OCI-LY7 (cell line): ENCODE results near the gene PLCL2. TPM values are rescaled to one million over a fixed set of nuclear protein-coding genes. Genes with fewer than 3 reads are reported as not detected.

Source experiments
- BruUV-seq: library from RNA; stranded (reverse); fragments of 400-500 nt; replicated peaks from 2 replicates; lab custom pipeline; 2021; lab: Mats Ljungman, UMichigan
- CTCF ChIA-PET: fragments of 300-600 bp; sonication (Branson Sonifier 250); formaldehyde crosslinking; loops from one replicate; lab custom pipeline; 2022; ENCODE audit warnings: antibody characterized with exemption; ENCODE audit not compliant: unreplicated experiment; lab: Charles Lee
- POLR2A ChIA-PET: fragments of 300-600 bp; sonication (Branson Sonifier 250); formaldehyde crosslinking; loops from one replicate; lab custom pipeline; 2022; ENCODE audit warnings: antibody characterized with exemption; lab: Charles Lee
- DNase-seq: peaks from one replicate; pipeline ENCODE4 v3.0.0-alpha.2; 2015; ENCODE audit warnings: low spot score
- H2AFZ ChIP-seq: fragments of 200-600 bp; sonication (generic), shearing (Covaris generic); 2 replicates; pipeline ENCODE4 v1.6.1; 2014; ENCODE audit warnings: mild to moderate bottlenecking, antibody characterized with exemption, low read length, moderate library complexity
- H3K27ac ChIP-seq: fragments of 200-600 bp; sonication (generic); 2 replicates; pipeline ENCODE4 v1.5.1; 2014; ENCODE audit warnings: mixed run types, low read depth, mild to moderate bottlenecking, moderate library complexity, low read length, inconsistent platforms; ENCODE audit not compliant: poor library complexity, severe bottlenecking
- H3K36me3 ChIP-seq: fragments of 200-600 bp; sonication (generic); 2 replicates; pipeline ENCODE4 v1.6.1; 2014; ENCODE audit warnings: mild to moderate bottlenecking, antibody characterized with exemption, low read length, moderate library complexity, mixed read lengths; ENCODE audit not compliant: insufficient read depth
- H3K4me1 ChIP-seq: fragments of 200-600 bp; sonication (generic); 2 replicates; pipeline ENCODE4 v1.5.1; 2014; ENCODE audit warnings: mild to moderate bottlenecking, low read length; ENCODE audit not compliant: insufficient read depth, poor library complexity, severe bottlenecking
- H3K4me2 ChIP-seq: fragments of 200-600 bp; sonication (generic); 2 replicates; pipeline ENCODE4 v1.6.1; 2014; ENCODE audit warnings: mild to moderate bottlenecking, low read length
- H3K4me3 ChIP-seq: fragments of 200-600 bp; sonication (generic); 2 replicates; pipeline ENCODE4 v1.5.1; 2014; ENCODE audit warnings: mild to moderate bottlenecking, low read depth, low read length; ENCODE audit not compliant: poor library complexity, severe bottlenecking
- H3K79me2 ChIP-seq: fragments of 200-600 bp; sonication (generic); 2 replicates; pipeline ENCODE4 v1.6.1; 2016; ENCODE audit warnings: low read depth, mild to moderate bottlenecking, low read length, moderate library complexity, mixed read lengths; ENCODE audit not compliant: insufficient read depth
- H3K9me2 ChIP-seq: fragments of 200-600 bp; sonication (generic); 2 replicates; pipeline ENCODE4 v1.6.1; 2016; ENCODE audit warnings: mild to moderate bottlenecking, low read length, mixed read lengths; ENCODE audit not compliant: insufficient read depth
- H3K9me3 ChIP-seq: fragments of 200-600 bp; sonication (generic); 2 replicates; pipeline ENCODE4 v1.6.1; 2014; ENCODE audit warnings: mild to moderate bottlenecking, mixed run types, low read length, mixed read lengths
- H4K20me1 ChIP-seq: fragments of 200-600 bp; sonication (generic); 2 replicates; pipeline ENCODE4 v1.6.1; 2014; ENCODE audit warnings: mild to moderate bottlenecking, antibody characterized with exemption, low read length, moderate library complexity, mixed read lengths; ENCODE audit not compliant: insufficient read depth
- CTCF ChIP-seq: fragments of 200-600 bp; sonication (generic); conservative IDR thresholded peaks from 2 replicates; pipeline ENCODE4 v1.5.1; 2014; ENCODE audit warnings: mild to moderate bottlenecking, antibody characterized with exemption, low read length, moderate library complexity, mixed read lengths
- EZH2phosphoT487 ChIP-seq: fragments of 200-600 bp; sonication (generic); IDR thresholded peaks from 2 replicates; pipeline ENCODE4 v1.6.1; 2018; ENCODE audit warnings: low read depth, borderline replicate concordance, mild to moderate bottlenecking, mixed run types, antibody characterized with exemption, low read length, moderate library complexity, mixed read lengths
- intact Hi-C: fragments of 100-400 bp; cut with micrococcal nuclease; formaldehyde crosslinking; loops from one replicate; pipeline ENCODE4 v1.10.0; 2022; ENCODE audit not compliant: unreplicated experiment
- total RNA-seq, 2 experiments: library from RNA; depleted of rRNA in 1 of 2; stranded (reverse); fragments of >200 nt in 1 of 2; shearing (Covaris generic) in 1 of 2; gene quantifications; 2 replicates each; pipeline ENCODE4 v1.2.3, GENCODE V29; 2014 to 2022

The PLCL2 gene
- total RNA-seq, 2 experiments from 2014 or later: 34.1 to 41.6 TPM

GRCh38 chr3:17063596-17063995 lies 178.8 kb downstream of the PLCL2 start:
- ChIA-PET CTCF (no interaction called here), POLR2A (interaction anchor here (0.9 kb wide), 1 partner anchor 206 kb away, joined by 3 read pairs; no protein-coding TSS in a partner anchor)
- H2AFZ ChIP-seq: no peak overlapping the region
- H3K27ac ChIP-seq: no peak overlapping the region
- H4K20me1 ChIP-seq: no peaks in the 10 kb centered on the region
- BruUV-seq: no TSS peak
- H3K9me2 ChIP-seq: no peaks in the 10 kb centered on the region
- no peaks in the 10 kb centered on the region for H3K4me1 ChIP-seq
- peaks cover 8% of the 10 kb centered on the region; the same call in 1 of the 2 replicates for H3K36me3 ChIP-seq
- DNase-seq: no peak
- no peaks in the 10 kb centered on the region for H3K9me3 ChIP-seq
- no peak overlapping the region for H3K4me2 ChIP-seq
- H3K4me3 ChIP-seq: no peak overlapping the region
- H3K79me2 ChIP-seq: no peaks in the 10 kb centered on the region
- no peak for TF ChIP-seq EZH2phosphoT487
- no peak for TF ChIP-seq CTCF
- intact Hi-C loops: no loop called here

GRCh38 chr3:17065315-17065714 lies 180.6 kb downstream of the PLCL2 start:
- TF ChIP-seq EZH2phosphoT487 (no peak), CTCF (no peak)
- Histone ChIP-seq H3K79me2 (no peaks in the 10 kb centered on the region), H4K20me1 (no peaks in the 10 kb centered on the region), H3K4me1 (no peaks in the 10 kb centered on the region), H3K4me3 (no peak overlapping the region), H3K27ac (no peak overlapping the region), H3K9me3 (no peaks in the 10 kb centered on the region), H3K36me3 (peaks cover 25% of the 10 kb centered on the region), H2AFZ (no peak overlapping the region), H3K9me2 (no peaks in the 10 kb centered on the region), H3K4me2 (no peak overlapping the region)
- POLR2A ChIA-PET: interaction anchor here (0.7 to 1.4 kb wide), 6 partner anchors 9 to 464 kb away, joined by 3 to 5 read pairs (median 4); no protein-coding TSS in a partner anchor
- no TSS peak for BruUV-seq
- CTCF ChIA-PET: interaction anchor here (0.6 kb wide), 1 partner anchor 168 kb away, joined by 3 read pairs; no protein-coding TSS in a partner anchor
- intact Hi-C loops: no loop called here
- no peak for DNase-seq

GRCh38 chr3:17065881-17066280 lies 181.1 kb downstream of the PLCL2 start:
- POLR2A ChIA-PET: interaction anchor here (1.4 kb wide), 1 partner anchor 13 kb away, joined by 5 read pairs; no protein-coding TSS in a partner anchor
- no peaks in the 10 kb centered on the region for H3K79me2 ChIP-seq
- no peak overlapping the region for H3K27ac ChIP-seq
- H3K9me2 ChIP-seq: no peaks in the 10 kb centered on the region
- TF ChIP-seq EZH2phosphoT487 (no peak), CTCF (no peak)
- no peaks in the 10 kb centered on the region for H3K4me1 ChIP-seq
- intact Hi-C loops: no loop called here
- no peaks in the 10 kb centered on the region for H3K9me3 ChIP-seq
- BruUV-seq: no TSS peak
- H2AFZ ChIP-seq: no peak overlapping the region
- CTCF ChIA-PET: no interaction called here
- no peaks in the 10 kb centered on the region for H4K20me1 ChIP-seq
- DNase-seq: no peak
- no peak overlapping the region for H3K4me2 ChIP-seq
- peaks cover 31% of the 10 kb centered on the region for H3K36me3 ChIP-seq
- no peak overlapping the region for H3K4me3 ChIP-seq
